Vagina (tissue), 2 donors: Measurements from ENCODE around the gene SPIB.

Source experiments
- CTCF ChIP-seq, 3 experiments: fragments of 450-650 bp in 2 of 3; fragments of 200-600 bp in 1 of 3; sonication (generic) in 1 of 3; IDR thresholded peaks; one replicate each; pipeline ENCODE4 v1.5.1; 2017 to 2019; ENCODE audit warnings: antibody characterized with exemption in 3 of 3, mild to moderate bottlenecking in 2 of 3, moderate library complexity in 2 of 3
- POLR2A ChIP-seq, 2 donors: fragments of 450-650 bp; IDR thresholded peaks; one replicate each; pipeline ENCODE4 v1.6.1; 2017; ENCODE audit warnings: antibody characterized with exemption in 2 of 2, mild to moderate bottlenecking in 2 of 2, moderate library complexity in 2 of 2

- no peak for TF ChIP-seq POLR2A (IDR thresholded peaks at IDR 0.05)
- no peak for TF ChIP-seq CTCF (IDR thresholded peaks at IDR 0.05)
Measured at GRCh38 chr19:50423279-50424113, 4.8 kb downstream of the SPIB start.
